Measurements from ENCODE around the gene SUCO.
"Not testable (repeated sequence)": the region's sequence is repeated elsewhere in the genome, so short reads cannot be mapped to it uniquely, and the experiment has no call there.

SUCO gene

DNA sequence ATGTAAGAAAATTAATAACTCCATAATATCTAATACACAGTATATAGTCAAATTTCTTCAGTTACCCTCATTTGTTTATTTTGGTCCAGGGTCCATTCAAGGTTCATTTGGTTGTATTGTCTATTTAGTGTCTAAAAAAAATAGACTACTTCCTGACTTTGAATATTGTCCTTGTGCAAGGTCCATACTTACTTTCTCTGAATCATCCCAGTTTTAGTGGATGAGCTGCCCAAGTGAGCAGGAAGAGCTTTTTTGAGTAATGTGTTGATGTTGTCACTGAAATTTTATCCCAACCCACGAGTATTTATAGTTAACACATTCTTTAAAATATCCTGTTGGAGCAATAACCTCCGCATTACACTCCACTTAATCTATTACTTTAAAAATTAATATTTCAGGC, 80.3 kb downstream of the SUCO start:
- DNase-seq (ENCODE audit: low spot score): no peak

- DNase-seq (ENCODE audit: low spot score): no peak
Measured at GRCh38 chr1:172616195-172616594, 83.2 kb downstream of the SUCO start.

DNA sequence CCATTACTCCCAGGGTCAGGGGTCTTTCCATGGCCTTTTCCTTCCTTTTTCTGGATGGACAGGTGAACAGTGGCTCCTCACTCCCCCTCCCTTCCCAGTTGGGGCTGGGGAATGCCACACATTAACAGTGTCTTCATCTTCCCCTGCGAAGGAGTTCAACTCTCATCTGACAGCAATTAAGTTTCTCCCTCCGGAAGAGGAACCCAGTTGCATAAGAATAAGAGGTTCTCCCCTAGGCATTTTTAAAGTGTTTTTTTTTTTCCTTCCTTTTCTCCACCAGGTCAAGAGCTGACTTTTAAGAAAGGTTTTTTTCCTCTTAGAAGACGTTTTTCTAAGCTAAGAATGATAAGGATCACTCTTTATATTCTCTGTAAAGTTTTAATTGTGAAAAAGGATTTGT, 83.7 kb downstream of the SUCO start:
- DNase-seq (ENCODE audit: low spot score): no peak

- not testable (repeated sequence) for DNase-seq (ENCODE audit: low spot score)
Measured at GRCh38 chr1:172620603-172621002, 87.7 kb downstream of the SUCO start.

DNA sequence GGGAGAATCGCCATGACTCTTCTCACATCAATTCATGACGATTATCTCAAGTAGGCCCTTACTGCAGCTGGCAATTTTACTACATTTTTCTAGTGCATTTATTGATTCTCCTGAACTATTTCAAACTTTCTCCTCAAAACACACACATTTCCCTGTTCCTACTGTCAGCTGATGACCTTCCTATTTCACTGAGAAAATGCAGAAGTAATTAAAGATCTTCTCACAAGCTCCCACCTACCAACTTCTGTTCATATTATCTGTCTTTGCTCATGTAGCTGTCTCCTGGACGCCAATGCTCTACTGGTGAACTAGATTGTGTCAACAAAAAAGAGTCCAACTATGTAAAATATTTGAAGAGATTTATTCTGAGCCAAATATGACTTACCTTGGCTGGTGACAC, 89.6 kb downstream of the SUCO start:
- DNase-seq (ENCODE audit: low spot score): no peak

GRCh38 chr1:172623748-172624147, 90.8 kb downstream of the SUCO start:
- DNase-seq (ENCODE audit: low spot score): no peak

GRCh38 chr1:172626845-172627244, 93.9 kb downstream of the SUCO start:
- no peak for DNase-seq (ENCODE audit: low spot score)

GRCh38 chr1:172627702-172628101, 94.8 kb downstream of the SUCO start:
- no peak for DNase-seq (ENCODE audit: low spot score)

GRCh38 chr1:172628401-172628800, 95.5 kb downstream of the SUCO start:
- DNase-seq (ENCODE audit: low spot score): no peak

DNA sequence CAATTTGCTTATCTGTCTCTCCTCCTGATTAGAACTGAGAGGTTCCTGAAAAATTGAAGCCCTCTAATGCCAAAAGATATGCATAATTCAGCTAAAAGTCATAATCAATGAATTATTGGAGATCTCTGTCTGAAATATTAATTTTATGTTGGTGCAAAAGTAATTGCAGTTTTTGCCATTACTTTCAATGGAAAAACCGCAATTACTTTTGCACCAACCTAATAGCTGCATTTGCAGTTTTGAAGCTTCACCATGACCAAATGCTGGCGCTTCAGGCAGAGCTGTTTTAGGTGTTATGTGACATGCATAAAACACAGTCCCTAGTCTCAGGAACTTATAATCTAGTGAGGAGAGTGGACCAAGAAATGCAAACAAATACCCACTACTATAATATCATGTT, 96.2 kb downstream of the SUCO start:
- DNase-seq (ENCODE audit: low spot score): no peak

GRCh38 chr1:172629638-172630037, 96.7 kb downstream of the SUCO start:
- no peak for DNase-seq (ENCODE audit: low spot score)

DNA sequence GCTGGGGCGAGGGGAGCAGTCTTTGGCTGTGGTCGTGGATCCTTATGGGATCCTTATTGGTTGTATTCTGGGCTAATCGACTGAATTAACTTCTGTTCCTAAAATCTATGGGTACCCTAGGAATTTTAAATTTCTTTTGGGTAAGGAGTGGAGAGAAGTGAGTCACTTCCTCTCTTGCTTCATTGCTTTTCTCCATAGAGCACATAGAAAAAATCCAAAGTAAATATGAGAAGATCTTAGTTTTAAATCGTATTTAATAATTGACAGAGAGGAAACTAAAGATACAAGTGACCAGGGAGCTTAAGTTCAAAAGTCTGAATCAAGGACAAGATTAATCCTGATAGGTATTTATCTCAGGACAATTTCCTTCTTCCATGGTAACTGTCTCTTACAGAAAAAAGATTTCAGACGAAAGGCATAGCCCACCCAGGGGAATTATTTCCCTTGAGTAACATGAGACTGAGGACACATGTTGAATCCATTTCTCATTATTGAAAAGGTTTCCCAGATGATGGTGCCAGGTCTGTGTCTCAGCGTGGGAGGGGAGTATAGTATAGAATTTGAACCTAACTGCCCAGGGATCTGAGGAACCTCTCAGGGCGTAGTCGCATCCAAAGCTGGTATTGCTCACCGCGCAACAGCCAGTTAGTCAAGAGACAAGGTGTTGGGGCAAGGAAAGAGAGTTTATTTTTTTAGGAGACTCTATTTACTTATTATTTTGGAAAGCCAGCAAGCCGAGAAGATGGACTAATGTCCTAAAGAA, 97.3 kb downstream of the SUCO start:
- no peak for DNase-seq (ENCODE audit: low spot score)

- no peak for DNase-seq (ENCODE audit: low spot score)
Measured at GRCh38 chr1:172630868-172631267, 97.9 kb downstream of the SUCO start.

GRCh38 chr1:172637522-172637921, 104.6 kb downstream of the SUCO start:
- no peak for DNase-seq (ENCODE audit: low spot score)

DNA sequence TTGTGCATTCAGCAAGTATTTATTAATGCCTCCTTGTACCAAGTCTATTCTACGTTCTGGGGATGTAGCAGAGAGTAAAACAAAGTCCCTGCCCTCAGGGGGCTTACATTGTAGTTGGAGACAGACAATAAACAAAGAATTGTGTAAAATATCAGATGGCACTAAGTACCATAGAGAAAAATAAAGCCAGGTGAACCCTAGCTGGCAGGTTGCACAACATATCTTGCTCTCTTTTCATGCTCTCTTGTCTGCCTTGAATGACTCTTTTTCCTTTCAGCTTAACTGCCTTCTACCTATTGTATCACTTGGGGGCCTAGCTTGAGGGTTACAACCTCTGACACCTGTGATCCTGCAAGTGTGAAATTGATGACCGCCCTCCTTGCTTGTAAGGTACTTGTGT, 105.3 kb downstream of the SUCO start:
- DNase-seq (ENCODE audit: low spot score): no peak

GRCh38 chr1:172638885-172639831, 106.2 kb downstream of the SUCO start:
- no peak for DNase-seq (ENCODE audit: low spot score)

- DNase-seq (ENCODE audit: low spot score): no peak
Measured at GRCh38 chr1:172640111-172640510, 107.2 kb downstream of the SUCO start.

DNA sequence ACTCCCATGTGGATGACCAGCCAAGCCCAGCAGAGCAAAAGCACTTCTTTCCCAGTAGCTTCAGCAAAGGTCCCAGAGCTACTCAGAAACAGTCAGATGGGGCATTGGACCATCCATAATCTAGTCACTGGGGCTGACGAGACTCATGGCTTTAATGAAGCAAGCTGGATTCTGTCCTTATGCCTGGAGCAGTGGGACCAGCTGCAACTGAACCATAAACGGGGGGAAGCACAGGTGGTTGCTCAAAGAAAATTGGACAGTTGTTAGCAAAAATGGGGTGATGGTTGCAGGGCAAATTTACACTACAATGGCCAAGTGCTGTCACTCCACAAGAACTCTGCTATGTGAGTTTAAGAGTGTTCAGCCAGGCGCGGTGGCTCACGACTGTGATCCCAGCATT, 108.5 kb downstream of the SUCO start:
- no peak for DNase-seq (ENCODE audit: low spot score)

DNA sequence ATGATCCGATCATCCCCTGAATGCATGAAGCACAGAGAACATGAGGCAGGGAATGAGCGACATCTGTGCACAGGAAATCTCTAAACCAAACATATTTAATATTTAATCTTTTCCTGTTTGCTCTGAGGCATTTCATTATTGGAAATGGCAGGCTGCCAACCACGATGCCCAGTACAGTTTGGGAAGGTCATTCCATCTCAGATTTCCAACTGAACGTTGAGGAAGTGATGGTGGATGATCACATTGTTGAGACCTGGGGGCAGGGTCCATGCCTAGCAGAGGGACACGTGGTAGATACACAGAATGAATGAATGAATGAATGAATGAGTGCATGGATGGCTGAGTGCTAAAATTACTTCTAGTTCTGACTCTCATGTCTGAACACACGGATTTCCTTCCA, 110.0 kb downstream of the SUCO start:
- no peak for DNase-seq (ENCODE audit: low spot score)

GRCh38 chr1:172646653-172647052, 113.7 kb downstream of the SUCO start:
- no peak for DNase-seq (ENCODE audit: low spot score)

GRCh38 chr1:172647110-172647564, 114.2 kb downstream of the SUCO start:
- no peak for DNase-seq (ENCODE audit: low spot score)

- no peak for DNase-seq (ENCODE audit: low spot score)
Measured at GRCh38 chr1:172647987-172648386, 115.0 kb downstream of the SUCO start.

Data from Ammon's horn (tissue), 1 donor.